SK-N-SH treated with all-trans-retinoic acid at 6 μM for 48 hours (cell line): ENCODE results near the gene LIN9.

Experiments
- ATAC-seq: fragments of 200-7000 bp; cut with Tn5 transposase; 3 replicates; pipeline ENCODE4 v1.9.1; 2020; ENCODE audit warnings: mild to moderate bottlenecking, moderate library complexity
- BACH2 ChIP-seq: fragments of 250-450 bp; sonication (Bioruptor Pico); IDR thresholded peaks from 2 replicates; pipeline ENCODE4 v1.9.0; 2021; ENCODE audit warnings: mild to moderate bottlenecking, borderline replicate concordance
- CREB5 ChIP-seq: fragments of 250-450 bp; sonication (Bioruptor Pico); IDR thresholded peaks from 2 replicates; pipeline ENCODE4 v1.5.1; 2020; ENCODE audit warnings: low read depth, mild to moderate bottlenecking, moderate library complexity
- CSDC2 ChIP-seq: fragments of 250-450 bp; sonication (Bioruptor Pico); IDR thresholded peaks from 2 replicates; pipeline ENCODE4 v1.5.0; 2020; ENCODE audit warnings: mild to moderate bottlenecking, moderate library complexity
- CSRNP3 ChIP-seq: fragments of 250-450 bp; sonication (Bioruptor Pico); IDR thresholded peaks from 2 replicates; pipeline ENCODE4 v1.5.1; 2021; ENCODE audit warnings: mild to moderate bottlenecking, moderate library complexity
- ESRRG ChIP-seq: fragments of 250-450 bp; sonication (Bioruptor Pico); IDR thresholded peaks from 2 replicates; pipeline ENCODE4 v1.6.1; 2021; ENCODE audit warnings: mild to moderate bottlenecking
- GLIS3 ChIP-seq: fragments of 250-450 bp; sonication (Bioruptor Pico); IDR thresholded peaks from 2 replicates; pipeline ENCODE4 v1.5.0; 2020; ENCODE audit warnings: mild to moderate bottlenecking, moderate library complexity
- ISL1 ChIP-seq: fragments of 250-450 bp; sonication (Bioruptor Pico); IDR thresholded peaks from 2 replicates; pipeline ENCODE4 v2.1.2; 2022; ENCODE audit warnings: mild to moderate bottlenecking, moderate library complexity
- OSR1 ChIP-seq: fragments of 250-450 bp; sonication (Bioruptor Pico); IDR thresholded peaks from 2 replicates; pipeline ENCODE4 v1.8.0; 2022; ENCODE audit warnings: moderate library complexity, mild to moderate bottlenecking, inconsistent platforms
- PATZ1 ChIP-seq: fragments of 250-450 bp; sonication (Bioruptor Pico); IDR thresholded peaks from 2 replicates; pipeline ENCODE4 v1.8.0; 2020; ENCODE audit warnings: mild to moderate bottlenecking, moderate library complexity, borderline replicate concordance
- POU6F1 ChIP-seq: fragments of 250-450 bp; sonication (Bioruptor Pico); IDR thresholded peaks from 2 replicates; pipeline ENCODE4 v1.8.0; 2021; ENCODE audit warnings: low read depth, mild to moderate bottlenecking, moderate library complexity, borderline replicate concordance
- PPARA ChIP-seq: fragments of 250-450 bp; sonication (Bioruptor Pico); IDR thresholded peaks from 2 replicates; pipeline ENCODE4 v1.5.0; 2020; ENCODE audit warnings: mild to moderate bottlenecking, borderline replicate concordance
- RARB ChIP-seq: fragments of 250-450 bp; sonication (Bioruptor Pico); IDR thresholded peaks from 2 replicates; pipeline ENCODE4 v1.8.0; 2021; ENCODE audit warnings: mild to moderate bottlenecking, moderate library complexity
- SNAI2 ChIP-seq: fragments of 250-450 bp; sonication (Bioruptor Pico); IDR thresholded peaks from 2 replicates; pipeline ENCODE4 v1.5.0; 2020; ENCODE audit warnings: mild to moderate bottlenecking, moderate library complexity
- TCF4 ChIP-seq: fragments of 250-450 bp; sonication (Bioruptor Pico); IDR thresholded peaks from 2 replicates; pipeline ENCODE4 v1.8.0; 2021; ENCODE audit warnings: mild to moderate bottlenecking, moderate library complexity, borderline replicate concordance
- TOX ChIP-seq: fragments of 250-450 bp; sonication (Bioruptor Pico); IDR thresholded peaks from 2 replicates; pipeline ENCODE4 v1.8.0; 2021; ENCODE audit warnings: mild to moderate bottlenecking, moderate library complexity, borderline replicate concordance
- TSHZ2 ChIP-seq: fragments of 250-450 bp; sonication (Bioruptor Pico); IDR thresholded peaks from 2 replicates; pipeline ENCODE4 v1.5.0; 2020; ENCODE audit warnings: mild to moderate bottlenecking, moderate library complexity
- ZC3H10 ChIP-seq: fragments of 250-450 bp; sonication (Bioruptor Pico); IDR thresholded peaks from 2 replicates; pipeline ENCODE4 v1.5.1; 2021; ENCODE audit warnings: mild to moderate bottlenecking, moderate library complexity
- ZFP3 ChIP-seq: fragments of 250-450 bp; sonication (Bioruptor Pico); IDR thresholded peaks from 2 replicates; pipeline ENCODE4 v1.5.0; 2020; ENCODE audit warnings: mild to moderate bottlenecking, moderate library complexity
- ZFP30 ChIP-seq: fragments of 450-650 bp; formaldehyde crosslinking; IDR thresholded peaks from 2 replicates; pipeline ENCODE4 v1.5.0; 2022; ENCODE audit warnings: mild to moderate bottlenecking, moderate library complexity
- ZNF565 ChIP-seq: fragments of 450-650 bp; formaldehyde crosslinking; conservative IDR thresholded peaks from 2 replicates; pipeline ENCODE4 v1.5.0; 2020; ENCODE audit warnings: low read depth, mild to moderate bottlenecking, moderate library complexity
- ZNF70 ChIP-seq: fragments of 450-650 bp; formaldehyde crosslinking; IDR thresholded peaks from 2 replicates; pipeline ENCODE4 v1.5.0; 2020; ENCODE audit warnings: mild to moderate bottlenecking, moderate library complexity
- ZNF8 ChIP-seq: fragments of 450-650 bp; formaldehyde crosslinking; IDR thresholded peaks from 2 replicates; pipeline ENCODE4 v1.5.0; 2020; ENCODE audit warnings: mild to moderate bottlenecking, moderate library complexity

LIN9 gene

GRCh38 chr1:226327761-226328162 is 18.8 kb upstream of the LIN9 start:
- no peak for TF ChIP-seq OSR1 (CRISPR knock-in tag)
- TF ChIP-seq CSDC2 (CRISPR knock-in tag), result no peak
- TF ChIP-seq GLIS3 (CRISPR knock-in tag), result no peak
- no peak for TF ChIP-seq ZFP30 (CRISPR knock-in tag)
- ATAC-seq, result peak; percentile 42

GRCh38 chr1:226325178-226325577 is 16.2 kb upstream of the LIN9 start:
- ATAC-seq, result peak; percentile 73
- no peak for TF ChIP-seq PATZ1
- no peak for TF ChIP-seq CSDC2 (CRISPR knock-in tag)
- no peak for TF ChIP-seq ZNF70 (CRISPR knock-in tag)
- TF ChIP-seq CSRNP3 (CRISPR knock-in tag), result no peak
- no peak for TF ChIP-seq TCF4 (CRISPR knock-in tag)
- TF ChIP-seq ZFP3, result no peak
- TF ChIP-seq ISL1 (CRISPR knock-in tag), result no peak
- no peak for TF ChIP-seq ESRRG (CRISPR knock-in tag)
- no peak for TF ChIP-seq TOX (CRISPR knock-in tag)
- TF ChIP-seq CREB5, result no peak
- TF ChIP-seq TSHZ2, result no peak
- TF ChIP-seq POU6F1 (CRISPR knock-in tag), result no peak
- TF ChIP-seq ZFP30 (CRISPR knock-in tag), result no peak
- TF ChIP-seq PPARA (CRISPR knock-in tag), result no peak
- no peak for TF ChIP-seq RARB (CRISPR knock-in tag)
- TF ChIP-seq ZNF8 (CRISPR knock-in tag), result no peak
- no peak for TF ChIP-seq SNAI2 (CRISPR knock-in tag)
- TF ChIP-seq BACH2 (CRISPR knock-in tag), result no peak

- TF ChIP-seq ZFP30 (CRISPR knock-in tag), result no peak
- TF ChIP-seq PPARA (CRISPR knock-in tag), result no peak
- no peak for TF ChIP-seq SNAI2 (CRISPR knock-in tag)
- TF ChIP-seq TCF4 (CRISPR knock-in tag), result no peak
- TF ChIP-seq ZC3H10 (CRISPR knock-in tag), result no peak
- no peak for TF ChIP-seq ZFP3
- no peak for ATAC-seq
Measured at GRCh38 chr1:226324479-226324878, 15.5 kb upstream of the LIN9 start.

- no peak for ATAC-seq
- TF ChIP-seq TSHZ2, result no peak
- no peak for TF ChIP-seq CREB5
- no peak for TF ChIP-seq ZNF70 (CRISPR knock-in tag)
- TF ChIP-seq ZNF565 (CRISPR knock-in tag), result no peak
- no peak for TF ChIP-seq CSDC2 (CRISPR knock-in tag)
- TF ChIP-seq OSR1 (CRISPR knock-in tag), result no peak
- no peak for TF ChIP-seq POU6F1 (CRISPR knock-in tag)
- no peak for TF ChIP-seq SNAI2 (CRISPR knock-in tag)
Measured at GRCh38 chr1:226322986-226323385, 14.0 kb upstream of the LIN9 start.
